Mesenchymal stem cell (in vitro differentiated cells and primary cell): Measurements from ENCODE around the gene CACNA1C.

Experiments
- DNase-seq: peaks from one replicate; pipeline ENCODE4 v3.0.0-alpha.2; 2013
- H2AFZ ChIP-seq: one replicate; pipeline ENCODE4 v1.6.1; 2013; ENCODE audit warnings: low read depth, mild to moderate bottlenecking, control low read depth, inconsistent platforms, low read length, moderate library complexity
- H2AK5ac ChIP-seq: 2 replicates; pipeline ENCODE4 v1.6.1; 2013; ENCODE audit warnings: low read length, moderate library complexity, mild to moderate bottlenecking, inconsistent platforms; ENCODE audit not compliant: severe bottlenecking
- H2BK120ac ChIP-seq: one replicate; pipeline ENCODE4 v1.6.1; 2013; ENCODE audit warnings: low read depth, mild to moderate bottlenecking, inconsistent platforms, low read length, moderate library complexity
- H2BK12ac ChIP-seq, 2 experiments: one replicate each; pipeline ENCODE4 v1.6.1; 2013; ENCODE audit warnings: inconsistent platforms in 2 of 2, low read length in 2 of 2, mild to moderate bottlenecking in 2 of 2, moderate library complexity in 2 of 2, control low read depth in 1 of 2
- H2BK15ac ChIP-seq: one replicate; pipeline ENCODE4 v1.6.1; 2013; ENCODE audit warnings: mild to moderate bottlenecking, low read depth, inconsistent platforms; ENCODE audit not compliant: poor library complexity, severe bottlenecking
- H2BK5ac ChIP-seq: 2 replicates; pipeline ENCODE4 v1.6.1; 2013; ENCODE audit warnings: low read depth, mild to moderate bottlenecking, low read length, control low read depth, inconsistent platforms; ENCODE audit not compliant: poor library complexity, severe bottlenecking
- H3K14ac ChIP-seq, 2 experiments: one replicate each; pipeline ENCODE4 v1.6.1; 2013; ENCODE audit warnings: inconsistent platforms in 2 of 2, low read length in 2 of 2, control low read depth in 1 of 2, mild to moderate bottlenecking in 1 of 2, moderate library complexity in 1 of 2
- H3K18ac ChIP-seq, 2 experiments: one replicate each; pipeline ENCODE4 v1.6.1; 2013; ENCODE audit warnings: inconsistent platforms in 2 of 2, low read length in 2 of 2, control low read depth in 1 of 2, low read depth in 1 of 2, mild to moderate bottlenecking in 1 of 2
- H3K23ac ChIP-seq, 2 experiments: one replicate each; pipeline ENCODE4 v1.6.1; 2013; ENCODE audit warnings: inconsistent platforms in 2 of 2, low read length in 2 of 2, mild to moderate bottlenecking in 2 of 2, moderate library complexity in 2 of 2, control low read depth in 1 of 2
- H3K27ac ChIP-seq: 2 replicates; pipeline ENCODE4 v1.5.1; 2013; ENCODE audit warnings: mild to moderate bottlenecking, moderate library complexity, low read length, control low read depth, inconsistent platforms; ENCODE audit not compliant: poor library complexity, severe bottlenecking
- H3K27me3 ChIP-seq, 2 experiments: 2 replicates each; pipeline versions ENCODE4 v1.6.1 to v1.7.0; 2013; ENCODE audit warnings: low read length in 2 of 2, mild to moderate bottlenecking in 2 of 2, moderate library complexity in 2 of 2, control low read depth in 1 of 2, inconsistent platforms in 1 of 2; ENCODE audit not compliant: control insufficient read depth in 1 of 2, insufficient read depth in 1 of 2
- H3K36me3 ChIP-seq, 2 experiments: 2 replicates each; pipeline versions ENCODE4 v1.6.1 to v1.7.0; 2013; ENCODE audit warnings: low read length in 2 of 2, control low read depth in 1 of 2, inconsistent platforms in 1 of 2, low read depth in 1 of 2, mild to moderate bottlenecking in 1 of 2; ENCODE audit not compliant: insufficient read depth in 2 of 2, control insufficient read depth in 1 of 2
- H3K4ac ChIP-seq, 2 experiments: one replicate each; pipeline ENCODE4 v1.6.1; 2013; ENCODE audit warnings: inconsistent platforms in 2 of 2, low read length in 2 of 2, mild to moderate bottlenecking in 2 of 2, moderate library complexity in 2 of 2, control low read depth in 1 of 2, low read depth in 1 of 2
- H3K4me1 ChIP-seq: 2 replicates; pipeline ENCODE4 v1.6.1; 2013; ENCODE audit warnings: low read depth, low read length, control low read depth; ENCODE audit not compliant: control insufficient read depth, insufficient read depth
- H3K4me2 ChIP-seq: 2 replicates; pipeline ENCODE4 v1.6.1; 2013; ENCODE audit warnings: low read length, mild to moderate bottlenecking, inconsistent platforms; ENCODE audit not compliant: poor library complexity, severe bottlenecking
- H3K4me3 ChIP-seq, 2 experiments: 2 replicates each; pipeline versions ENCODE4 v1.5.1 to v1.7.0; 2013; ENCODE audit warnings: low read length in 2 of 2, mild to moderate bottlenecking in 2 of 2, control low read depth in 1 of 2, low read depth in 1 of 2; ENCODE audit not compliant: insufficient read depth in 1 of 2
- H3K79me1 ChIP-seq: replicated peaks from 2 replicates; pipeline ENCODE4 v1.6.1; 2013; ENCODE audit warnings: mild to moderate bottlenecking, control low read depth, low read length, inconsistent platforms; ENCODE audit not compliant: poor library complexity, severe bottlenecking
- H3K9ac ChIP-seq: 2 replicates; pipeline ENCODE4 v1.7.0; 2013; ENCODE audit warnings: mild to moderate bottlenecking, low read length, moderate library complexity
- H3K9me3 ChIP-seq: 2 replicates; pipeline ENCODE4 v1.7.0; 2013; ENCODE audit warnings: mild to moderate bottlenecking, low read length; ENCODE audit not compliant: control insufficient read depth
- H4K8ac ChIP-seq: one replicate; pipeline ENCODE4 v1.6.1; 2013; ENCODE audit warnings: inconsistent platforms, mild to moderate bottlenecking, low read length, moderate library complexity
- H4K91ac ChIP-seq: one replicate; pipeline ENCODE4 v1.6.1; 2013; ENCODE audit warnings: mild to moderate bottlenecking, low read length, inconsistent platforms
- WGBS: methylation state at CpG from one replicate; pipeline ENCODE4 v1.1.7; 2013; ENCODE audit warnings: mixed read lengths; 5-methylcytosine and 5-hydroxymethylcytosine counted together

The CACNA1C gene

GRCh38 chr12:2113119-2113912 is 60.5 kb downstream of the CACNA1C start:
- no peak overlapping the region for H4K91ac ChIP-seq
- H3K18ac ChIP-seq = peak overlapping the region in 1 of 2 experiments; percentile 11
- H3K27ac ChIP-seq = no peak overlapping the region
- H3K79me1 ChIP-seq = no peaks in the 10 kb centered on the region
- no peak overlapping the region for H4K8ac ChIP-seq
- H3K4ac ChIP-seq = no peak overlapping the region
- H2BK15ac ChIP-seq = no peak overlapping the region
- H3K4me3 ChIP-seq = no peak overlapping the region
- no peaks in the 10 kb centered on the region for H3K9me3 ChIP-seq
- peak overlapping the region in 1 of 2 experiments; percentile 19 for H3K14ac ChIP-seq
- H3K4me2 ChIP-seq = no peak overlapping the region
- H2BK120ac ChIP-seq = no peak overlapping the region
- H3K36me3 ChIP-seq = peaks cover 0 to 25% of the 10 kb centered on the region in 2 experiments
- H2BK12ac ChIP-seq = no peak overlapping the region
- peaks cover 2% of the 10 kb centered on the region for H3K4me1 ChIP-seq
- no peak overlapping the region for H2AFZ ChIP-seq
- H3K9ac ChIP-seq = no peak overlapping the region
- no peak overlapping the region for H2AK5ac ChIP-seq
- H3K23ac ChIP-seq = no peak overlapping the region
- H3K27me3 ChIP-seq = peaks cover 0 to 15% of the 10 kb centered on the region in 2 experiments
- no peak for DNase-seq
- 98% methylated on average over 14 of the region's 14 CpGs for WGBS
- no peak overlapping the region for H2BK5ac ChIP-seq

- no peak overlapping the region for H3K4ac ChIP-seq
- H4K91ac ChIP-seq = no peak overlapping the region
- no peak overlapping the region for H3K4me2 ChIP-seq
- no peak overlapping the region for H2BK12ac ChIP-seq
- H3K9me3 ChIP-seq = no peaks in the 10 kb centered on the region
- no peak overlapping the region for H2BK120ac ChIP-seq
- no peak overlapping the region for H3K23ac ChIP-seq
- DNase-seq = no peak
- no peak overlapping the region for H3K18ac ChIP-seq
- H3K79me1 ChIP-seq = no peaks in the 10 kb centered on the region
- no peak overlapping the region for H2AK5ac ChIP-seq
- peaks cover 2% of the 10 kb centered on the region for H3K4me1 ChIP-seq
- peaks cover 0 to 23% of the 10 kb centered on the region in 2 experiments for H3K27me3 ChIP-seq
- no peak overlapping the region for H2AFZ ChIP-seq
- no peak overlapping the region for H2BK5ac ChIP-seq
- H3K36me3 ChIP-seq = peaks cover 0 to 33% of the 10 kb centered on the region in 2 experiments
- no peak overlapping the region for H3K9ac ChIP-seq
- WGBS = 50% methylated on average over 2 of the region's 2 CpGs
- no peak overlapping the region for H3K27ac ChIP-seq
- H3K4me3 ChIP-seq = no peak overlapping the region
- H2BK15ac ChIP-seq = no peak overlapping the region
- H4K8ac ChIP-seq = no peak overlapping the region
- H3K14ac ChIP-seq = no peak overlapping the region
Observed at GRCh38 chr12:2114071-2114470, 61.3 kb downstream of the CACNA1C start.

- H2BK15ac ChIP-seq = no peak overlapping the region
- WGBS = 96% methylated on average over 30 of the region's 31 CpGs
- no peak for DNase-seq
- H3K27ac ChIP-seq = no peak overlapping the region
- H3K36me3 ChIP-seq = peaks cover 0 to 42% of the 10 kb centered on the region in 2 experiments
- H2AK5ac ChIP-seq = no peak overlapping the region
- no peaks in the 10 kb centered on the region for H3K79me1 ChIP-seq
- no peak overlapping the region for H3K4ac ChIP-seq
- no peak overlapping the region for H3K14ac ChIP-seq
- H3K4me2 ChIP-seq = no peak overlapping the region
- H2BK120ac ChIP-seq = no peak overlapping the region
- H3K18ac ChIP-seq = no peak overlapping the region
- no peak overlapping the region for H4K91ac ChIP-seq
- no peak overlapping the region for H2BK12ac ChIP-seq
- no peak overlapping the region for H2AFZ ChIP-seq
- no peak overlapping the region for H3K23ac ChIP-seq
- no peak overlapping the region for H3K4me3 ChIP-seq
- H3K27me3 ChIP-seq = peaks cover 0 to 23% of the 10 kb centered on the region in 2 experiments
- no peak overlapping the region for H3K9ac ChIP-seq
- H4K8ac ChIP-seq = no peak overlapping the region
- no peak overlapping the region for H2BK5ac ChIP-seq
- H3K4me1 ChIP-seq = peaks cover 2% of the 10 kb centered on the region
- H3K9me3 ChIP-seq = no peaks in the 10 kb centered on the region
Observed at GRCh38 chr12:2115101-2115845, 62.5 kb downstream of the CACNA1C start.

GRCh38 chr12:2117541-2117940 is 64.8 kb downstream of the CACNA1C start:
- H3K4ac ChIP-seq = no peak overlapping the region
- no peak overlapping the region for H2BK12ac ChIP-seq
- 98% methylated on average over 7 of the region's 7 CpGs for WGBS
- H2AFZ ChIP-seq = no peak overlapping the region
- peak overlapping the region in 1 of 2 experiments; percentile 81 for H3K14ac ChIP-seq
- H4K8ac ChIP-seq = no peak overlapping the region
- no peak overlapping the region for H3K23ac ChIP-seq
- no peaks in the 10 kb centered on the region for H3K9me3 ChIP-seq
- H3K36me3 ChIP-seq = peaks cover 3 to 64% of the 10 kb centered on the region in 2 experiments
- H3K4me2 ChIP-seq = no peak overlapping the region
- H3K4me1 ChIP-seq = peaks cover 2% of the 10 kb centered on the region
- no peak overlapping the region for H3K27ac ChIP-seq
- no peaks in the 10 kb centered on the region for H3K79me1 ChIP-seq
- H4K91ac ChIP-seq = no peak overlapping the region
- H3K4me3 ChIP-seq = no peak overlapping the region
- H3K27me3 ChIP-seq = peaks cover 0 to 26% of the 10 kb centered on the region in 2 experiments
- no peak overlapping the region for H2BK120ac ChIP-seq
- DNase-seq = no peak
- H2BK5ac ChIP-seq = no peak overlapping the region
- H3K18ac ChIP-seq = no peak overlapping the region
- H3K9ac ChIP-seq = no peak overlapping the region
- H2BK15ac ChIP-seq = no peak overlapping the region
- H2AK5ac ChIP-seq = no peak overlapping the region
